Tibial artery (tissue), 4 donors: ENCODE measurements around the gene ZMYND19.

ENCODE experiments used
- DNase-seq, 2 donors: peaks; one replicate each; pipeline ENCODE4 v3.0.0-alpha.2; 2019
- H3K27ac ChIP-seq, 2 donors: fragments of 200-600 bp; sonication (generic) in 1 of 2; 1 replicate in 1 of 2; 2 replicates in 1 of 2; pipeline ENCODE4 v1.5.1; 2018 to 2019; ENCODE audit warnings: mild to moderate bottlenecking in 1 of 2
- H3K27me3 ChIP-seq, 2 donors: fragments of 200-600 bp; sonication (generic) in 1 of 2; one replicate each; pipeline versions ENCODE4 v1.5.1 to v1.6.0; 2016 to 2019
- H3K36me3 ChIP-seq, 3 donors: fragments of 200-600 bp; sonication (generic) in 2 of 3; one replicate each; pipeline ENCODE4 v1.5.1; 2016 to 2019; ENCODE audit warnings: mild to moderate bottlenecking in 2 of 3
- H3K4me1 ChIP-seq, 4 donors: fragments of 200-600 bp; sonication (generic) in 2 of 4; 1 replicate in 3 of 4; 2 replicates in 1 of 4; pipeline ENCODE4 v1.5.1; 2016 to 2019
- H3K4me3 ChIP-seq, 2 donors: fragments of 200-600 bp; sonication (generic) in 1 of 2; 1 replicate in 1 of 2; 2 replicates in 1 of 2; pipeline ENCODE4 v1.5.1; 2018 to 2019; ENCODE audit warnings: mild to moderate bottlenecking in 2 of 2
- H3K9me3 ChIP-seq, 3 donors: fragments of 200-600 bp; sonication (generic) in 1 of 3; one replicate each; pipeline ENCODE4 v1.5.1; 2016 to 2019
- CTCF ChIP-seq, 2 experiments: fragments of 200-600 bp in 1 of 2; fragments of 450-650 bp in 1 of 2; IDR thresholded peaks; one replicate each; pipeline ENCODE4 v1.5.1; 2017 to 2019; ENCODE audit warnings: antibody characterized with exemption in 2 of 2, mild to moderate bottlenecking in 1 of 2, moderate library complexity in 1 of 2
- intact Hi-C: fragments of 100-400 bp; cut with DNase I; formaldehyde crosslinking; loops from one replicate; pipeline ENCODE4 v1.15.0; 2023; ENCODE audit warnings: low total_unique reads

The ZMYND19 gene

GRCh38 chr9:137590469-137591383 lies at the start of gene ZMYND19:
Gene ZMYND19, minus strand, starts transcription at chr9:137590512. Its CDS starts 249 bp downstream, at chr9:137590263.
- peak; percentile 83 to 92 for DNase-seq
- Histone ChIP-seq H3K4me1 (peaks cover 0 to 21% (median 16%) of the 10 kb centered on the region in 4 donors), H3K4me3 (peak within 1 kb of the TSS; percentile 66 to 91), H3K27me3 (no peaks in the 10 kb centered on the region), H3K27ac (peak within 1 kb of the TSS; percentile 63 to 66), H3K36me3 (peaks cover 9 to 30% (median 19%) of the 10 kb centered on the region in 3 donors), H3K9me3 (no peaks in the 10 kb centered on the region)
- peak in 1 of 2 experiments; percentile 8 for TF ChIP-seq CTCF (IDR thresholded peaks at IDR 0.05)
- intact Hi-C loops: no loop called here

- H3K4me3 ChIP-seq: no peak overlapping the region
Measured at GRCh38 chr9:137639303-137640051, 49.2 kb upstream of the ZMYND19 start.

GRCh38 chr9:137638680-137639079 lies 48.4 kb upstream of the ZMYND19 start:
- TF ChIP-seq CTCF (IDR thresholded peaks at IDR 0.05): no peak
- no peak overlapping the region for H3K27ac ChIP-seq
- no peak overlapping the region for H3K4me3 ChIP-seq

More at GRCh38 chr9:137639303-137640051, 49.2 kb upstream of the ZMYND19 start:
- H3K27ac ChIP-seq: no peak overlapping the region
- no peaks in the 10 kb centered on the region for H3K4me1 ChIP-seq
- intact Hi-C loops: no loop called here
- H3K36me3 ChIP-seq: peaks cover 0 to 5% (median 0%) of the 10 kb centered on the region in 3 donors
- peak in 1 of 2 donors; percentile 6 for DNase-seq
- no peaks in the 10 kb centered on the region for H3K9me3 ChIP-seq
- H3K27me3 ChIP-seq: no peaks in the 10 kb centered on the region
- TF ChIP-seq CTCF (IDR thresholded peaks at IDR 0.05): no peak

GRCh38 chr9:137634016-137634415 lies 43.7 kb upstream of the ZMYND19 start:
- Histone ChIP-seq H3K27ac (no peak overlapping the region), H3K36me3 (no peaks in the 10 kb centered on the region), H3K4me1 (peaks cover 0 to 26% (median 8%) of the 10 kb centered on the region in 4 donors), H3K4me3 (no peak overlapping the region), H3K27me3 (no peaks in the 10 kb centered on the region), H3K9me3 (no peaks in the 10 kb centered on the region)
- no peak for DNase-seq
- intact Hi-C loops: no loop called here
- TF ChIP-seq CTCF (IDR thresholded peaks at IDR 0.05): no peak

More at GRCh38 chr9:137638680-137639079, 48.4 kb upstream of the ZMYND19 start:
- no peaks in the 10 kb centered on the region for H3K9me3 ChIP-seq
- H3K27me3 ChIP-seq: no peaks in the 10 kb centered on the region
- H3K36me3 ChIP-seq: peaks cover 0 to 5% (median 0%) of the 10 kb centered on the region in 3 donors
- peak in 1 of 2 donors; percentile 9 for DNase-seq
- H3K4me1 ChIP-seq: no peaks in the 10 kb centered on the region
- intact Hi-C loops: no loop called here

GRCh38 chr9:137632230-137633161 lies 42.2 kb upstream of the ZMYND19 start:
- Histone ChIP-seq H3K4me3 (no peak overlapping the region), H3K36me3 (no peaks in the 10 kb centered on the region), H3K27me3 (no peaks in the 10 kb centered on the region), H3K27ac (no peak overlapping the region), H3K9me3 (no peaks in the 10 kb centered on the region), H3K4me1 (peaks cover 0 to 26% (median 8%) of the 10 kb centered on the region in 4 donors)
- intact Hi-C loops: no loop called here
- no peak for TF ChIP-seq CTCF (IDR thresholded peaks at IDR 0.05)
- DNase-seq: no peak
